ENCODE data around the gene KIF3B. TPM values are rescaled to one million over a fixed set of nuclear protein-coding genes. Genes with fewer than 3 reads are reported as not detected.
"Not testable (repeated sequence)": the region's sequence is repeated elsewhere in the genome, so short reads cannot be mapped to it uniquely, and the experiment has no call there.

Gene KIF3B
- total RNA-seq, 2 experiments from 2014 or later: 8.2 to 25.2 TPM

DNA sequence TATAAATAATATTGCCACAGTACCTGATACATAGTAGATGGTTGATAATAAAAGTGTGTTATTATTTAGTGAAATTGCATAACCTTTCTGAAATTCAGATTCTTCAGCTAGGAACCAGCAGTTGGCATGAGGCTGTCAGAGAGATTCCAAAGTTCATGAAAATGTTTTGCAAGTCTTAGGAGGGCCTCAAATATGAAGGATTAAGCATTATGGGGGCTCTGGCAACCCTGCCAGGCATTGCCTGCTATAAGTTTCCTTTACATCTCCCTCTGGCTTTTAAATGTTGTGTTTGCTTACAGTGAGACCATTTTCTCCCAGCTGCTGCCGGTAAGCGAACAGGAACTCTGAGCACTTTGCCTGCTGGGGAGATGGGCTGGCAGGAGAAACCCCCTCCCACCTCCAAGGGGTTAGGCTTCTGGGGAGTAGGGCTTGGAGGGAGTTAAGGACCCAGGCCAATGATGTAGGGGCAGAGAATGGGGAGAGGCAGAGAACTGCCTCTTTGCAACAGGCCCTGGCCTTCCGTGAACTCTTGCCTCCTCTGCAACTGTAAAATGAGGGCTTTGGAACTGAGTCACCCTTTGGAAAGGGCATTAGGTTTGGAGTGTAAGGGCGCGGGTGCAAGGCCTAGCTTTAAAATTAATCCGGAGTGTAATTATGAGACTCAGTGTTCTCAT, 33.2 kb upstream of the KIF3B start:
- DNase-seq (ENCODE audit: low spot score): no peak
- Histone ChIP-seq H3K9me2 (ENCODE audit: insufficient read depth, low read length) (no peaks in the 10 kb centered on the region), H3K27ac (ENCODE audit: low read depth, low read length, poor library complexity, severe bottlenecking) (no peak overlapping the region), H3K4me2 (ENCODE audit: low read length) (no peak overlapping the region), H3K4me1 (ENCODE audit: insufficient read depth, low read length, poor library complexity, severe bottlenecking) (peaks cover 19% of the 10 kb centered on the region), H3K4me3 (ENCODE audit: low read depth, low read length, poor library complexity, severe bottlenecking) (no peak overlapping the region), H3K9me3 (ENCODE audit: low read length) (no peaks in the 10 kb centered on the region), H4K20me1 (ENCODE audit: insufficient read depth, low read length) (no peaks in the 10 kb centered on the region), H2AFZ (ENCODE audit: low read length) (no peak overlapping the region), H3K36me3 (ENCODE audit: insufficient read depth, low read length) (no peaks in the 10 kb centered on the region), H3K79me2 (ENCODE audit: insufficient read depth, low read depth, low read length) (no peaks in the 10 kb centered on the region)
- ChIA-PET POLR2A (interaction anchor here (0.6 to 1.6 kb wide), 3 partner anchors 9 to 600 kb away, joined by 3 to 5 read pairs (median 4); no protein-coding TSS in a partner anchor), CTCF (ENCODE audit: unreplicated experiment) (interaction anchor here (0.5 to 0.6 kb wide), 2 partner anchors 10 to 12 kb away, joined by 3 to 4 read pairs; no protein-coding TSS in a partner anchor)
- intact Hi-C loops (cut with micrococcal nuclease; ENCODE audit: unreplicated experiment): no loop called here
- no peak for TF ChIP-seq EZH2phosphoT487 (IDR thresholded peaks at IDR 0.05; ENCODE audit: borderline replicate concordance, low read depth, low read length)
- TF ChIP-seq, protein P1, sequence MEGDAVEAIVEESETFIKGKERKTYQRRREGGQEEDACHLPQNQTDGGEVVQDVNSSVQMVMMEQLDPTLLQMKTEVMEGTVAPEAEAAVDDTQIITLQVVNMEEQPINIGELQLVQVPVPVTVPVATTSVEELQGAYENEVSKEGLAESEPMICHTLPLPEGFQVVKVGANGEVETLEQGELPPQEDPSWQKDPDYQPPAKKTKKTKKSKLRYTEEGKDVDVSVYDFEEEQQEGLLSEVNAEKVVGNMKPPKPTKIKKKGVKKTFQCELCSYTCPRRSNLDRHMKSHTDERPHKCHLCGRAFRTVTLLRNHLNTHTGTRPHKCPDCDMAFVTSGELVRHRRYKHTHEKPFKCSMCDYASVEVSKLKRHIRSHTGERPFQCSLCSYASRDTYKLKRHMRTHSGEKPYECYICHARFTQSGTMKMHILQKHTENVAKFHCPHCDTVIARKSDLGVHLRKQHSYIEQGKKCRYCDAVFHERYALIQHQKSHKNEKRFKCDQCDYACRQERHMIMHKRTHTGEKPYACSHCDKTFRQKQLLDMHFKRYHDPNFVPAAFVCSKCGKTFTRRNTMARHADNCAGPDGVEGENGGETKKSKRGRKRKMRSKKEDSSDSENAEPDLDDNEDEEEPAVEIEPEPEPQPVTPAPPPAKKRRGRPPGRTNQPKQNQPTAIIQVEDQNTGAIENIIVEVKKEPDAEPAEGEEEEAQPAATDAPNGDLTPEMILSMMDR (conservative IDR thresholded peaks at IDR 0.05; ENCODE audit: low read length): no peak
- no TSS peak for BruUV-seq (replicated peaks)

DNA sequence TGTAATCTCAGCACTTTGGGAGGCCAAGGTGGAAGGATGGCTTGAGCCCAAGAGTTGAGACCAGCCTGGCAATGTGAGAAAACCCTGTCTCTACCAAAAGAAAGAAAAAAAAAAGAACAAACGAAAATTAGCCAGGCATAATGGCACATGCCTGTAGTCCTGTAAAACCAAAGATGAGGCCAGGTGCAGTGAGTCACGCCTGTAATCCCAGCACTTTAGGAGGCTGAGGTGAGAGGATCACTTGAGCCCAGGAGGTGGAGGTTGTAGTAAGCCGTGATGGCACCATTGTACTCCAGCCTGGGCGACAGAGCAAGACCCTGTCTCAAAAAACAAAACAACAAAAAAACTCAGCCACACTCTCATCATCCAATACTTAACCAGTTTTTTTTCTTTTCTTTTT, 32.5 kb upstream of the KIF3B start:
- no peak for DNase-seq (ENCODE audit: low spot score)
- no peak overlapping the region for H2AFZ ChIP-seq (ENCODE audit: low read length)
- no peaks in the 10 kb centered on the region for H3K9me2 ChIP-seq (ENCODE audit: insufficient read depth, low read length)
- BruUV-seq (replicated peaks): no TSS peak
- POLR2A ChIA-PET: interaction anchor here (0.7 to 1.6 kb wide), 4 partner anchors 8 to 45 kb away, joined by 3 to 6 read pairs (median 4); no protein-coding TSS in a partner anchor
- CTCF ChIA-PET (ENCODE audit: unreplicated experiment): interaction anchor here (0.5 kb wide), 1 partner anchor 12 kb away, joined by 4 read pairs; no protein-coding TSS in a partner anchor
- no peaks in the 10 kb centered on the region for H3K36me3 ChIP-seq (ENCODE audit: insufficient read depth, low read length)
- H3K9me3 ChIP-seq (ENCODE audit: low read length): no peaks in the 10 kb centered on the region
- intact Hi-C loops (cut with micrococcal nuclease; ENCODE audit: unreplicated experiment): no loop called here
- TF ChIP-seq, protein P1 (conservative IDR thresholded peaks at IDR 0.05; ENCODE audit: low read length): no peak
- TF ChIP-seq EZH2phosphoT487 (IDR thresholded peaks at IDR 0.05; ENCODE audit: borderline replicate concordance, low read depth, low read length): no peak
- H3K4me1 ChIP-seq (ENCODE audit: insufficient read depth, low read length, poor library complexity, severe bottlenecking): peaks cover 14% of the 10 kb centered on the region
- no peak overlapping the region for H3K27ac ChIP-seq (ENCODE audit: low read depth, low read length, poor library complexity, severe bottlenecking)
- H3K79me2 ChIP-seq (ENCODE audit: insufficient read depth, low read depth, low read length): no peaks in the 10 kb centered on the region
- no peak overlapping the region for H3K4me2 ChIP-seq (ENCODE audit: low read length)
- H3K4me3 ChIP-seq (ENCODE audit: low read depth, low read length, poor library complexity, severe bottlenecking): no peak overlapping the region
- no peaks in the 10 kb centered on the region for H4K20me1 ChIP-seq (ENCODE audit: insufficient read depth, low read length)

DNA sequence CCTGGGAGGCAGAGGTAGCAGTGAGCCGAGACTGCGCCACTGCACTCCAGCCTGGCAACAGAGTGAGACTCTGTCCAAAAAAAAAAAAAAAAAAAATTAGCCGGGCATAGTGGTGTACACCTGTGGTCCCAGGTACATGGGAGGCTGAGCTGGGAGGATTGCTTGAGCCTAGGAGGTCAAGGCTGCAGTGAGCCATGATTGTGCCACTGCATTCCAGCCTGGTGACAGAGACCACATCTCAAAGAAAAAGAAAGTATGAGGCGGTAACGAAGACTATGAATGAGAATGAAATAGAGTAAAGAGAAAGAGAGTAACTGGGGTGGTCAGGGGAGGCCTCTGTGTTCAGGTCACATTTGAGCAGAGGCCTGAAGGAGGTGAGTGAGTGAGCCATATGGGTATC, 31.2 kb upstream of the KIF3B start:
- H3K36me3 ChIP-seq (ENCODE audit: insufficient read depth, low read length); H3K27ac ChIP-seq (ENCODE audit: low read depth, low read length, poor library complexity, severe bottlenecking); H3K4me1 ChIP-seq (ENCODE audit: insufficient read depth, low read length, poor library complexity, severe bottlenecking); H2AFZ ChIP-seq (ENCODE audit: low read length); H4K20me1 ChIP-seq (ENCODE audit: insufficient read depth, low read length); intact Hi-C loops (cut with micrococcal nuclease; ENCODE audit: unreplicated experiment); BruUV-seq (replicated peaks); H3K9me2 ChIP-seq (ENCODE audit: insufficient read depth, low read length); DNase-seq (ENCODE audit: low spot score); H3K79me2 ChIP-seq (ENCODE audit: insufficient read depth, low read depth, low read length); CTCF ChIA-PET (ENCODE audit: unreplicated experiment); H3K9me3 ChIP-seq (ENCODE audit: low read length); H3K4me3 ChIP-seq (ENCODE audit: low read depth, low read length, poor library complexity, severe bottlenecking); H3K4me2 ChIP-seq (ENCODE audit: low read length): not testable (repeated sequence)
- POLR2A ChIA-PET: interaction anchor here (0.6 to 1.2 kb wide), 4 partner anchors 11 to 53 kb away, joined by 3 to 6 read pairs (median 4); no protein-coding TSS in a partner anchor
